Measurements from ENCODE around the gene TTC36. TPM values are rescaled to one million over a fixed set of nuclear protein-coding genes. Genes with fewer than 3 reads are reported as not detected.

Gene TTC36
- total and polyA plus RNA-seq, 10 of the 15 experiments (the other 5 are each of a cell fraction or from before 2014, with no cell fraction given): 0.28 to 0.78 (median 0.59) TPM; not detected in 7

DNA sequence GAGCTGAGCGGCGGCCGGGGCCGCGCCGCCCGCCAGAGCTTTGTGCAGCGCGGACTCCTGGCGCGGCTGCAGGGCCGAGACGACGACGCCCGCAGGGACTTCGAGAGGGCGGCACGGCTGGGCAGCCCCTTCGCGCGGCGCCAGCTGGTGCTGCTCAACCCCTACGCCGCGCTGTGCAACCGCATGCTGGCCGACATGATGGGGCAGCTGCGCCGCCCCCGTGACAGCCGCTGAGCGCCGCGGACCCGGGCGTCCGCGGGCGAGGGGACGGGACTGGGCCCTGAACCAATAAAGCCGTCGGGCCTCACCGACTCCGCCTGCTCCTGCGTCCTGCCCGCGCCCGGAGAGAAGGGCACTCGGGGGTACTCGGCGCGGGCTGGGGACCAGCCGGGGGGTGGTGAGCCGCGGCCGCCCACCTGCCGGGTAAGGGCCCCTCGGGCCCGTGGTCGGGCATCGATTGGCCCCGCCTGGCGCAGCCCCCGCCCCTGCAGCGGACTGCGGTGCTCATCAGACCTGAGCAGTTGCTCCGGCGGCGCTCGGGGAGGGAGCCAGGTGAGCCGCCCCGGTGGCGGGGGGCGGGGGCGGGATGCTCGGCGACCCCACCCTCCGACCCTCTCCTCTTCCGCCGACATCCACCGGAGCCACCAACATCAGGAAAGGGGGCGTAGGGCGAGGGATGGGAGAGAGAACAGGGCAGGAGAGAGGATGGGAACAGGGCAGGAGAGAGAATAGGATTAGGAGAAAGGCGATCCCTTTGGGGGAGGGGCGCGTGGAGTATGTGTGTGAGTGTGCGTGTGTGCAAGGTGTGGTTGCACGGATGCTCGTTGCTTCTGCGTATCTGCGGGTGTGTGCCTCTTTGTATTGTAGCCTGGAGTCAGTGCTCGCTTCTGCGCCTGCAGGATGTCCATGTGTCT lies 3.7 kb downstream of the TTC36 start, which contains the start of gene TMEM25 (continued):
- TF ChIP-seq ZBTB11 (CRISPR knock-in tag; IDR thresholded peaks at IDR 0.05) (no peak), EP300 (IDR thresholded peaks at IDR 0.05; ENCODE audit: borderline replicate concordance in 1 of 2, control insufficient read depth in 1 of 2, low read depth in 2 of 2, low read length in 2 of 2) (no peak), TAF1 (IDR thresholded peaks at IDR 0.05; ENCODE audit: borderline replicate concordance, low read depth, low read length) (0 out of 2 replicates have a peak, but pooled peaks have one; percentile 25), HDAC6 (IDR thresholded peaks at IDR 0.05; ENCODE audit: unreplicated experiment) (no peak), IKZF2 (IDR thresholded peaks at IDR 0.05) (peak in 1 of 2 experiments; percentile 12; a peak in 1 of 4 replicates), TARDBP (IDR thresholded peaks at IDR 0.05; ENCODE audit: borderline replicate concordance) (no peak), ZBED1 (IDR thresholded peaks at IDR 0.05; ENCODE audit: borderline replicate concordance) (no peak), EED (IDR thresholded peaks at IDR 0.05; ENCODE audit: low read depth) (0 out of 2 replicates have a peak, but pooled peaks have one; percentile 24), POLR2AphosphoS5 (IDR thresholded peaks at IDR 0.05; ENCODE audit: low read length) (no peak), ZNF24 (IDR thresholded peaks at IDR 0.05) (no peak), NR2C2 (IDR thresholded peaks at IDR 0.05; ENCODE audit: borderline replicate concordance, control insufficient read depth, insufficient read length, low read depth) (peak; percentile 62), CBX3 (IDR thresholded peaks at IDR 0.05; ENCODE audit: borderline replicate concordance, low read depth) (no peak), MTA2 (IDR thresholded peaks at IDR 0.05; ENCODE audit: low read depth) (no peak), BCL3 (IDR thresholded peaks at IDR 0.05; ENCODE audit: borderline replicate concordance, insufficient read depth, low read depth, low read length, poor library complexity, severe bottlenecking) (no peak), HDGF (IDR thresholded peaks at IDR 0.05) (peak; percentile 93; the same call in 1 of the 2 replicates), ATF3 (IDR thresholded peaks at IDR 0.05; ENCODE audit: borderline replicate concordance, extremely low read depth, low read depth, low read length) (no peak)
- TF ChIP-seq, protein P1, sequence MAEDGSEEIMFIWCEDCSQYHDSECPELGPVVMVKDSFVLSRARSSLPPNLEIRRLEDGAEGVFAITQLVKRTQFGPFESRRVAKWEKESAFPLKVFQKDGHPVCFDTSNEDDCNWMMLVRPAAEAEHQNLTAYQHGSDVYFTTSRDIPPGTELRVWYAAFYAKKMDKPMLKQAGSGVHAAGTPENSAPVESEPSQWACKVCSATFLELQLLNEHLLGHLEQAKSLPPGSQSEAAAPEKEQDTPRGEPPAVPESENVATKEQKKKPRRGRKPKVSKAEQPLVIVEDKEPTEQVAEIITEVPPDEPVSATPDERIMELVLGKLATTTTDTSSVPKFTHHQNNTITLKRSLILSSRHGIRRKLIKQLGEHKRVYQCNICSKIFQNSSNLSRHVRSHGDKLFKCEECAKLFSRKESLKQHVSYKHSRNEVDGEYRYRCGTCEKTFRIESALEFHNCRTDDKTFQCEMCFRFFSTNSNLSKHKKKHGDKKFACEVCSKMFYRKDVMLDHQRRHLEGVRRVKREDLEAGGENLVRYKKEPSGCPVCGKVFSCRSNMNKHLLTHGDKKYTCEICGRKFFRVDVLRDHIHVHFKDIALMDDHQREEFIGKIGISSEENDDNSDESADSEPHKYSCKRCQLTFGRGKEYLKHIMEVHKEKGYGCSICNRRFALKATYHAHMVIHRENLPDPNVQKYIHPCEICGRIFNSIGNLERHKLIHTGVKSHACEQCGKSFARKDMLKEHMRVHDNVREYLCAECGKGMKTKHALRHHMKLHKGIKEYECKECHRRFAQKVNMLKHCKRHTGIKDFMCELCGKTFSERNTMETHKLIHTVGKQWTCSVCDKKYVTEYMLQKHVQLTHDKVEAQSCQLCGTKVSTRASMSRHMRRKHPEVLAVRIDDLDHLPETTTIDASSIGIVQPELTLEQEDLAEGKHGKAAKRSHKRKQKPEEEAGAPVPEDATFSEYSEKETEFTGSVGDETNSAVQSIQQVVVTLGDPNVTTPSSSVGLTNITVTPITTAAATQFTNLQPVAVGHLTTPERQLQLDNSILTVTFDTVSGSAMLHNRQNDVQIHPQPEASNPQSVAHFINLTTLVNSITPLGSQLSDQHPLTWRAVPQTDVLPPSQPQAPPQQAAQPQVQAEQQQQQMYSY (CRISPR knock-in tag; IDR thresholded peaks at IDR 0.05): no peak
- TF ChIP-seq, protein P2, sequence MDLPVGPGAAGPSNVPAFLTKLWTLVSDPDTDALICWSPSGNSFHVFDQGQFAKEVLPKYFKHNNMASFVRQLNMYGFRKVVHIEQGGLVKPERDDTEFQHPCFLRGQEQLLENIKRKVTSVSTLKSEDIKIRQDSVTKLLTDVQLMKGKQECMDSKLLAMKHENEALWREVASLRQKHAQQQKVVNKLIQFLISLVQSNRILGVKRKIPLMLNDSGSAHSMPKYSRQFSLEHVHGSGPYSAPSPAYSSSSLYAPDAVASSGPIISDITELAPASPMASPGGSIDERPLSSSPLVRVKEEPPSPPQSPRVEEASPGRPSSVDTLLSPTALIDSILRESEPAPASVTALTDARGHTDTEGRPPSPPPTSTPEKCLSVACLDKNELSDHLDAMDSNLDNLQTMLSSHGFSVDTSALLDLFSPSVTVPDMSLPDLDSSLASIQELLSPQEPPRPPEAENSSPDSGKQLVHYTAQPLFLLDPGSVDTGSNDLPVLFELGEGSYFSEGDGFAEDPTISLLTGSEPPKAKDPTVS (IDR thresholded peaks at IDR 0.05; ENCODE audit: low read depth, low read length): no peak

Measured in GM12878 (cell line).